Liver (tissue), 9 donors: ENCODE measurements around the gene CITED2. TPM values are rescaled to one million over a fixed set of nuclear protein-coding genes. Genes with fewer than 3 reads are reported as not detected.

ENCODE experiments used
- DNase-seq: peaks from one replicate; pipeline ENCODE4 v3.0.0-alpha.2; 2017; ENCODE audit warnings: low spot score
- H3K27ac ChIP-seq, 2 donors: one replicate each; pipeline ENCODE4 v1.7.0; 2013; ENCODE audit warnings: inconsistent platforms in 2 of 2, low read length in 2 of 2, control low read depth in 1 of 2, low read depth in 1 of 2, mild to moderate bottlenecking in 1 of 2
- H3K27me3 ChIP-seq, 4 donors: one replicate each; pipeline versions ENCODE4 v1.6.1 to v1.7.0; 2013; ENCODE audit warnings: low read length in 3 of 4, inconsistent platforms in 1 of 4, mild to moderate bottlenecking in 1 of 4, moderate library complexity in 1 of 4; ENCODE audit not compliant: control insufficient read depth in 4 of 4, insufficient read depth in 4 of 4
- H3K36me3 ChIP-seq, 4 donors: one replicate each; pipeline versions ENCODE4 v1.6.1 to v1.7.0; 2013; ENCODE audit warnings: low read length in 3 of 4, mild to moderate bottlenecking in 3 of 4, low read depth in 1 of 4, moderate library complexity in 1 of 4; ENCODE audit not compliant: control insufficient read depth in 4 of 4, insufficient read depth in 3 of 4
- H3K4me1 ChIP-seq, 4 donors: one replicate each; pipeline versions ENCODE4 v1.6.1 to v1.7.0; 2013; ENCODE audit warnings: low read length in 3 of 4, mild to moderate bottlenecking in 3 of 4, moderate library complexity in 1 of 4; ENCODE audit not compliant: control insufficient read depth in 4 of 4, insufficient read depth in 4 of 4
- H3K4me3 ChIP-seq, 3 donors: one replicate each; pipeline versions ENCODE4 v1.6.1 to v1.7.0; 2013; ENCODE audit warnings: low read length in 3 of 3, control low read depth in 1 of 3, low read depth in 1 of 3, mild to moderate bottlenecking in 1 of 3
- H3K9ac ChIP-seq, 2 donors: one replicate each; pipeline ENCODE4 v1.7.0; 2013; ENCODE audit warnings: low read length in 2 of 2, mild to moderate bottlenecking in 2 of 2, moderate library complexity in 2 of 2, control low read depth in 1 of 2, low read depth in 1 of 2
- H3K9me3 ChIP-seq, 4 donors: one replicate each; pipeline versions ENCODE4 v1.6.1 to v1.7.0; 2013; ENCODE audit warnings: low read length in 3 of 4; ENCODE audit not compliant: control insufficient read depth in 4 of 4
- EGR1 ChIP-seq, 2 donors: IDR thresholded peaks; 2 replicates each; pipeline ENCODE4 v1.6.1; 2016 to 2018; ENCODE audit warnings: antibody characterized with exemption in 2 of 2, low read depth in 2 of 2
- FOXA1 ChIP-seq: IDR thresholded peaks from 2 replicates; pipeline ENCODE4 v1.6.1; 2016; ENCODE audit warnings: antibody characterized with exemption
- FOXA2 ChIP-seq: IDR thresholded peaks from 2 replicates; pipeline ENCODE4 v1.6.1; 2016; ENCODE audit warnings: antibody characterized with exemption
- GABPA ChIP-seq, 2 donors: IDR thresholded peaks in 1 of 2; conservative IDR thresholded peaks in 1 of 2; 2 replicates each; pipeline ENCODE4 v1.6.1; 2016; ENCODE audit warnings: antibody characterized with exemption in 2 of 2, mild to moderate bottlenecking in 1 of 2, moderate library complexity in 1 of 2
- HNF4A ChIP-seq, 2 donors: conservative IDR thresholded peaks; 2 replicates each; pipeline ENCODE4 v1.6.1; 2016; ENCODE audit warnings: antibody characterized with exemption in 2 of 2, mild to moderate bottlenecking in 2 of 2
- HNF4G ChIP-seq: IDR thresholded peaks from 2 replicates; pipeline ENCODE4 v1.6.1; 2016; ENCODE audit warnings: antibody characterized with exemption
- JUND ChIP-seq, 2 donors: IDR thresholded peaks; 2 replicates each; pipeline ENCODE4 v1.6.1; 2016; ENCODE audit warnings: antibody characterized with exemption in 2 of 2
- MAX ChIP-seq: IDR thresholded peaks from 2 replicates; pipeline ENCODE4 v1.6.1; 2016; ENCODE audit warnings: antibody characterized with exemption
- NR2F2 ChIP-seq: IDR thresholded peaks from 2 replicates; pipeline ENCODE4 v1.6.1; 2016; ENCODE audit warnings: antibody characterized with exemption
- RAD21 ChIP-seq, 2 donors: IDR thresholded peaks; 2 replicates each; pipeline ENCODE4 v1.6.1; 2016; ENCODE audit warnings: antibody characterized with exemption in 2 of 2, mild to moderate bottlenecking in 2 of 2
- RXRA ChIP-seq, 2 donors: IDR thresholded peaks; 2 replicates each; pipeline ENCODE4 v1.6.1; 2017 to 2018; ENCODE audit warnings: antibody characterized with exemption in 2 of 2, mild to moderate bottlenecking in 1 of 2
- SP1 ChIP-seq: IDR thresholded peaks from 2 replicates; pipeline ENCODE4 v1.6.1; 2018; ENCODE audit warnings: antibody characterized with exemption, mild to moderate bottlenecking
- TAF1 ChIP-seq: conservative IDR thresholded peaks from 2 replicates; pipeline ENCODE4 v1.6.1; 2016; ENCODE audit warnings: antibody characterized with exemption, mild to moderate bottlenecking
- YY1 ChIP-seq: IDR thresholded peaks from 2 replicates; pipeline ENCODE4 v1.6.1; 2016; ENCODE audit warnings: antibody characterized with exemption, mild to moderate bottlenecking
- ZBTB33 ChIP-seq: IDR thresholded peaks from 2 replicates; pipeline ENCODE4 v1.6.1; 2016; ENCODE audit warnings: antibody characterized with exemption
- WGBS: extraction: QIAGEN DNeasy Blood & Tissue Kit; methylation state at CpG from one replicate; pipeline ENCODE4 v1.1.7; 2013; 5-methylcytosine and 5-hydroxymethylcytosine counted together
- polyA plus RNA-seq, 2 donors: library from polyadenylated mRNA; stranded (reverse) in 1 of 2; unstranded in 1 of 2; fragments of 200-250 nt in 1 of 2; fragments of >200 nt in 1 of 2; fragmentation: Nextera tagmentation in 1 of 2; extraction: Ambion mirVana in 1 of 2; gene quantifications; one replicate each; pipeline versions ENCODE4 v1.2.1 to v1.2.3, GENCODE V29; 2013 to 2015
- total RNA-seq, 2 donors: library from RNA; depleted of rRNA; stranded (reverse); fragments of >200 nt; gene quantifications; one replicate each; pipeline ENCODE4 v1.2.3, GENCODE V29; 2014
- TF ChIP-seq, protein P1 (sequence below): IDR thresholded peaks from 2 replicates; pipeline ENCODE4 v1.6.1; 2016; ENCODE audit warnings: antibody characterized with exemption
- TF ChIP-seq, protein P2 (sequence below): IDR thresholded peaks from 2 replicates; pipeline ENCODE4 v1.6.1; 2016; ENCODE audit warnings: antibody characterized with exemption, mild to moderate bottlenecking
- TF ChIP-seq, protein P3 (sequence below): fragments of 150-350 bp; IDR thresholded peaks from 2 replicates; pipeline ENCODE4 v1.5.1; 2017; ENCODE audit warnings: improper control_type of control experiment, low read depth, low read length; ENCODE audit not compliant: missing input control
- donor health status: healthy.
- donor health status: healthy.
- donor health status: healthy.
- donor health status: healthy.
- donor health status: healthy.

The CITED2 gene
- total and polyA plus RNA-seq, 4 donors, result 9.9 to 57.1 (median 22.5) TPM

DNA sequence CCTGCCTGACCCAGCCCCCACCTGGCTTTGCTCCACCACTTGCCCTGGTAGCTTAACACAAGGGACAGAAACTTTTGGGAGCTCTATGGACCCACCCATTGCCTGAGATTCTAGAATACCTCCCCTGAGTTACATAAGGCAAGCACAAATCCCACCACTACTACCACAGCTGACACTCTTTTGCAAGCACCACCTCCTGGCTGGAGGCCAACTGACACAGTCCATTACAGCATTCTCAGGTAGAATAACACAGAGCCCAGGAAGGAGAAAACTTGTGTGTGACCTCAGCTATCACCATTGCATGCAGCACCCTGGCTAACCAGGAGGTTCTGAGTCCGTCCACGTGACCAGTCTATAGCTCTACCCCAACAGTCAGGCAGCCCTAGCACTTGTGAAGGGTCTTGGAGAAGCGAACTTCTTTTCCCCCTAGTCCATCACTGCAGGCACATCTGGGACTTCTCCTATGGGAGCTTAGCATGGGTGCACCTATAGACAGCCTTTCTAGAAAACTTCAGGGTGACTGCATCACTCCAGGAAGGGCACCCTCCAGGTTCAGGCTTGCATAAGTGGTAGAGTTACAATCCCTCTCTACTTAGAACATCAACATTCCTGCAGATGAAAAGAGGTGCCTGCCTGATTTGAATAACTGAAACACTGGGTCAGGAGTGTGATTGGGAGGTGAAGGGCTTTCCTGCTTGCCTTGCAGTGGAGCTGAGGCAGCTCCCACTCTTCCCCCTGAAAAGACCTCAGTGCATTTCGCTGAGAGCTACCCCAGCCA lies 30.1 kb downstream of the CITED2 start:
- Histone ChIP-seq H3K27me3 (no peaks in the 10 kb centered on the region), H3K4me1 (no peaks in the 10 kb centered on the region), H3K27ac (no peak overlapping the region), H3K9ac (no peak overlapping the region), H3K36me3 (no peaks in the 10 kb centered on the region), H3K9me3 (no peaks in the 10 kb centered on the region), H3K4me3 (no peak overlapping the region)
- TF ChIP-seq, protein P1, sequence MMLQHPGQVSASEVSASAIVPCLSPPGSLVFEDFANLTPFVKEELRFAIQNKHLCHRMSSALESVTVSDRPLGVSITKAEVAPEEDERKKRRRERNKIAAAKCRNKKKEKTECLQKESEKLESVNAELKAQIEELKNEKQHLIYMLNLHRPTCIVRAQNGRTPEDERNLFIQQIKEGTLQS, result no peak
- no peak for TF ChIP-seq YY1
- TF ChIP-seq ZBTB33, result no peak
- TF ChIP-seq TAF1, result no peak
- no peak for TF ChIP-seq RXRA (IDR thresholded peaks at IDR 0.05)
- TF ChIP-seq GABPA (IDR thresholded peaks at IDR 0.05 in 1 of 2, conservative IDR thresholded peaks at IDR 0.05 in 1 of 2), result no peak
- TF ChIP-seq, protein P2, sequence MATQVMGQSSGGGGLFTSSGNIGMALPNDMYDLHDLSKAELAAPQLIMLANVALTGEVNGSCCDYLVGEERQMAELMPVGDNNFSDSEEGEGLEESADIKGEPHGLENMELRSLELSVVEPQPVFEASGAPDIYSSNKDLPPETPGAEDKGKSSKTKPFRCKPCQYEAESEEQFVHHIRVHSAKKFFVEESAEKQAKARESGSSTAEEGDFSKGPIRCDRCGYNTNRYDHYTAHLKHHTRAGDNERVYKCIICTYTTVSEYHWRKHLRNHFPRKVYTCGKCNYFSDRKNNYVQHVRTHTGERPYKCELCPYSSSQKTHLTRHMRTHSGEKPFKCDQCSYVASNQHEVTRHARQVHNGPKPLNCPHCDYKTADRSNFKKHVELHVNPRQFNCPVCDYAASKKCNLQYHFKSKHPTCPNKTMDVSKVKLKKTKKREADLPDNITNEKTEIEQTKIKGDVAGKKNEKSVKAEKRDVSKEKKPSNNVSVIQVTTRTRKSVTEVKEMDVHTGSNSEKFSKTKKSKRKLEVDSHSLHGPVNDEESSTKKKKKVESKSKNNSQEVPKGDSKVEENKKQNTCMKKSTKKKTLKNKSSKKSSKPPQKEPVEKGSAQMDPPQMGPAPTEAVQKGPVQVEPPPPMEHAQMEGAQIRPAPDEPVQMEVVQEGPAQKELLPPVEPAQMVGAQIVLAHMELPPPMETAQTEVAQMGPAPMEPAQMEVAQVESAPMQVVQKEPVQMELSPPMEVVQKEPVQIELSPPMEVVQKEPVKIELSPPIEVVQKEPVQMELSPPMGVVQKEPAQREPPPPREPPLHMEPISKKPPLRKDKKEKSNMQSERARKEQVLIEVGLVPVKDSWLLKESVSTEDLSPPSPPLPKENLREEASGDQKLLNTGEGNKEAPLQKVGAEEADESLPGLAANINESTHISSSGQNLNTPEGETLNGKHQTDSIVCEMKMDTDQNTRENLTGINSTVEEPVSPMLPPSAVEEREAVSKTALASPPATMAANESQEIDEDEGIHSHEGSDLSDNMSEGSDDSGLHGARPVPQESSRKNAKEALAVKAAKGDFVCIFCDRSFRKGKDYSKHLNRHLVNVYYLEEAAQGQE, result no peak
- no peak for TF ChIP-seq JUND (IDR thresholded peaks at IDR 0.05)
- TF ChIP-seq SP1, result no peak
- TF ChIP-seq HNF4A (conservative IDR thresholded peaks at IDR 0.05), result no peak
- no peak for TF ChIP-seq NR2F2
- no peak for TF ChIP-seq FOXA1
- TF ChIP-seq, protein P3, sequence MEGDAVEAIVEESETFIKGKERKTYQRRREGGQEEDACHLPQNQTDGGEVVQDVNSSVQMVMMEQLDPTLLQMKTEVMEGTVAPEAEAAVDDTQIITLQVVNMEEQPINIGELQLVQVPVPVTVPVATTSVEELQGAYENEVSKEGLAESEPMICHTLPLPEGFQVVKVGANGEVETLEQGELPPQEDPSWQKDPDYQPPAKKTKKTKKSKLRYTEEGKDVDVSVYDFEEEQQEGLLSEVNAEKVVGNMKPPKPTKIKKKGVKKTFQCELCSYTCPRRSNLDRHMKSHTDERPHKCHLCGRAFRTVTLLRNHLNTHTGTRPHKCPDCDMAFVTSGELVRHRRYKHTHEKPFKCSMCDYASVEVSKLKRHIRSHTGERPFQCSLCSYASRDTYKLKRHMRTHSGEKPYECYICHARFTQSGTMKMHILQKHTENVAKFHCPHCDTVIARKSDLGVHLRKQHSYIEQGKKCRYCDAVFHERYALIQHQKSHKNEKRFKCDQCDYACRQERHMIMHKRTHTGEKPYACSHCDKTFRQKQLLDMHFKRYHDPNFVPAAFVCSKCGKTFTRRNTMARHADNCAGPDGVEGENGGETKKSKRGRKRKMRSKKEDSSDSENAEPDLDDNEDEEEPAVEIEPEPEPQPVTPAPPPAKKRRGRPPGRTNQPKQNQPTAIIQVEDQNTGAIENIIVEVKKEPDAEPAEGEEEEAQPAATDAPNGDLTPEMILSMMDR, result no peak
- TF ChIP-seq RAD21 (IDR thresholded peaks at IDR 0.05), result no peak
- no peak for TF ChIP-seq FOXA2
- TF ChIP-seq MAX, result no peak
- no peak for TF ChIP-seq HNF4G
- TF ChIP-seq EGR1 (IDR thresholded peaks at IDR 0.05; ENCODE audit: low read depth in 2 of 2), result no peak
- DNase-seq, result no peak
- 91% methylated on average over 4 of the region's 4 CpGs for WGBS
